Left ventricle myocardium inferior (tissue), 1 donor: ENCODE measurements around the gene MRFAP1L1. TPM values are rescaled to one million over a fixed set of nuclear protein-coding genes. Genes with fewer than 3 reads are reported as not detected.

Source experiments
- DNase-seq: peaks from one replicate; pipeline ENCODE4 v3.0.0-alpha.2; 2020
- H3K27ac ChIP-seq: fragments of 200-600 bp; replicated peaks from 2 replicates; pipeline ENCODE4 v1.8.0; 2021
- H3K27me3 ChIP-seq: fragments of 200-600 bp; 2 replicates; pipeline ENCODE4 v1.8.0; 2021; ENCODE audit warnings: low read depth
- H3K36me3 ChIP-seq: fragments of 200-600 bp; 2 replicates; pipeline ENCODE4 v1.8.0; 2021
- H3K4me1 ChIP-seq: fragments of 200-600 bp; 2 replicates; pipeline ENCODE4 v1.8.0; 2021
- H3K4me3 ChIP-seq: fragments of 200-600 bp; 2 replicates; pipeline ENCODE4 v1.8.0; 2021; ENCODE audit warnings: mild to moderate bottlenecking, moderate library complexity
- H3K9me3 ChIP-seq: fragments of 200-600 bp; replicated peaks from 2 replicates; pipeline ENCODE4 v1.8.0; 2021
- intact Hi-C: fragments of 100-400 bp; cut with micrococcal nuclease; formaldehyde crosslinking; loops from one replicate; pipeline ENCODE4 v1.11.0; 2022
- total RNA-seq: library from RNA; stranded (reverse); fragmentation: NEBNext Ultra II Directional; extraction: Animal tissue kit (Norgen Biotek cat#: 25700); gene quantifications from one replicate; pipeline ENCODE4 v1.2.1, GENCODE V29; 2021
- TF ChIP-seq, protein P1 (sequence below): fragments of 200-600 bp; IDR thresholded peaks from 2 replicates; pipeline ENCODE4 v1.8.0; 2021; ENCODE audit warnings: antibody characterized with exemption, mild to moderate bottlenecking, borderline replicate concordance
- donor health status: DM: no; HTN: yes; CAD: no; lungs with severe emphysema.

Gene MRFAP1L1
- total RNA-seq, 1 donor from 2014 or later = 41.5 TPM

DNA sequence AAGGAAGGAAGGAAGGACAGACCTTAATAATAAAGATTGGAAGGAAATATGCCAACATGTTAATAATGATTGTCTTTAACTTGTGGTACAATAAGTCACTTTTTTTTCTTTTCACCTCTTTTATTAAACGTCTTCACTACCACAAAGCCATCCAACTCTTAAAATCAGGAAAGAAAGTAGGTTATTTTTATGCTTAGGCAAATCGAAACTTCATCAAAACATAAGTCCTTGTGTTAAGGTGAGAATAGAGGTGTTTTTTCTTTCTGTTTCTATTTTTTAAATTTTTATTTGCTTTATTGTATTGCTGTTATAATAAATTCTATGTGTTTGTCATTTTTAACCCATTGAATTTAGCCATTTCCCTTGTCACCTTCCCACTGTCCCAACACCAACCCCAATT, 32.8 kb upstream of the MRFAP1L1 start:
- no peaks in the 10 kb centered on the region for H3K36me3 ChIP-seq
- H3K27me3 ChIP-seq = no peaks in the 10 kb centered on the region
- no peak for DNase-seq
- intact Hi-C loops = no loop called here
- peaks cover 13% of the 10 kb centered on the region for H3K4me1 ChIP-seq
- no peaks in the 10 kb centered on the region for H3K9me3 ChIP-seq
- no peak overlapping the region for H3K4me3 ChIP-seq
- TF ChIP-seq, protein P1, sequence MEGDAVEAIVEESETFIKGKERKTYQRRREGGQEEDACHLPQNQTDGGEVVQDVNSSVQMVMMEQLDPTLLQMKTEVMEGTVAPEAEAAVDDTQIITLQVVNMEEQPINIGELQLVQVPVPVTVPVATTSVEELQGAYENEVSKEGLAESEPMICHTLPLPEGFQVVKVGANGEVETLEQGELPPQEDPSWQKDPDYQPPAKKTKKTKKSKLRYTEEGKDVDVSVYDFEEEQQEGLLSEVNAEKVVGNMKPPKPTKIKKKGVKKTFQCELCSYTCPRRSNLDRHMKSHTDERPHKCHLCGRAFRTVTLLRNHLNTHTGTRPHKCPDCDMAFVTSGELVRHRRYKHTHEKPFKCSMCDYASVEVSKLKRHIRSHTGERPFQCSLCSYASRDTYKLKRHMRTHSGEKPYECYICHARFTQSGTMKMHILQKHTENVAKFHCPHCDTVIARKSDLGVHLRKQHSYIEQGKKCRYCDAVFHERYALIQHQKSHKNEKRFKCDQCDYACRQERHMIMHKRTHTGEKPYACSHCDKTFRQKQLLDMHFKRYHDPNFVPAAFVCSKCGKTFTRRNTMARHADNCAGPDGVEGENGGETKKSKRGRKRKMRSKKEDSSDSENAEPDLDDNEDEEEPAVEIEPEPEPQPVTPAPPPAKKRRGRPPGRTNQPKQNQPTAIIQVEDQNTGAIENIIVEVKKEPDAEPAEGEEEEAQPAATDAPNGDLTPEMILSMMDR = no peak
- H3K27ac ChIP-seq = no peak overlapping the region

DNA sequence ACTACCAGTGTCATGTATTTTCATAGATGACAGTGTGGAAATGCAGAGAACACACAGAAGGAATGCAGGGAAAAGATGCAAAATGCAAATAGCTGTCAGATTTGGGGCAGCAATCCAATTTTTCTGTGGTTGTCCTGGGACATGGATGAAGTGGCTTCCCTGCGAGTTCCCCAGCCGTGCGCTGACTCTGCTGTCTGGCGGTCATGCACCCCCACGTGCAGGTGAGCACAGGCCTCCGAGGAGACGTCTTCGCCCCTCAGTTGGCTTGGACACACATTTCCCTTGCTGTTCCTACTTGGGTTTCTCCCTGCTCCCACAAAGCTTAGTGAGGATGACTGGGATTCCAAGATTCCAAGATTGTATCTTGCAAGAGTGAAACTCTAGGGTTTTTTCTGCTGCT, 30.7 kb upstream of the MRFAP1L1 start:
- TF ChIP-seq, protein P1 = no peak
- no peaks in the 10 kb centered on the region for H3K36me3 ChIP-seq
- intact Hi-C loops = no loop called here

DNA sequence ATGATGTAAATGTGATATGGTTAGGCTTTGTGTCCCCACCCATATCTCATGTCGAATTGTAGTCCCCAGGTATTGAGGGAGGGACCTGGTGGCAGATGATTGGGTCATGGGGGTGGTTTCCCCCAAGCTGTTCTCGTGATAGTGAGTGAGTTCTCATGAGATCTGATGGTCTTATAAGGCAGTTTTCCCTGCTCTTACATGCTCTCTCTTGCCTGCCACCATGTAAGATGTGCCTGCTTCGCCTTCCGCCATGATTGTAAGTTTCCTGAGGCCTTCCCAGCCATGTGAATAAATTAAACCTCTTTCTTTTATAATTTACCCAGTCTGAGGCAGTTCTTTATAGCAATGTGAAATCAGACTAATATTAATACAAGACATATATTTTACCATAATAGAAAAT, 30.3 kb upstream of the MRFAP1L1 start:
- Histone ChIP-seq H3K36me3 (no peaks in the 10 kb centered on the region), H3K4me1 (no peaks in the 10 kb centered on the region), H3K9me3 (no peaks in the 10 kb centered on the region), H3K4me3 (no peak overlapping the region), H3K27me3 (no peaks in the 10 kb centered on the region), H3K27ac (no peak overlapping the region)
- no peak for DNase-seq
- intact Hi-C loops = no loop called here
- TF ChIP-seq, protein P1 = no peak

More for the DNA sequence above, 30.7 kb upstream of the MRFAP1L1 start:
- Histone ChIP-seq H3K27ac (no peak overlapping the region), H3K4me3 (no peak overlapping the region), H3K27me3 (no peaks in the 10 kb centered on the region), H3K9me3 (no peaks in the 10 kb centered on the region), H3K4me1 (no peaks in the 10 kb centered on the region)
- no peak for DNase-seq

DNA sequence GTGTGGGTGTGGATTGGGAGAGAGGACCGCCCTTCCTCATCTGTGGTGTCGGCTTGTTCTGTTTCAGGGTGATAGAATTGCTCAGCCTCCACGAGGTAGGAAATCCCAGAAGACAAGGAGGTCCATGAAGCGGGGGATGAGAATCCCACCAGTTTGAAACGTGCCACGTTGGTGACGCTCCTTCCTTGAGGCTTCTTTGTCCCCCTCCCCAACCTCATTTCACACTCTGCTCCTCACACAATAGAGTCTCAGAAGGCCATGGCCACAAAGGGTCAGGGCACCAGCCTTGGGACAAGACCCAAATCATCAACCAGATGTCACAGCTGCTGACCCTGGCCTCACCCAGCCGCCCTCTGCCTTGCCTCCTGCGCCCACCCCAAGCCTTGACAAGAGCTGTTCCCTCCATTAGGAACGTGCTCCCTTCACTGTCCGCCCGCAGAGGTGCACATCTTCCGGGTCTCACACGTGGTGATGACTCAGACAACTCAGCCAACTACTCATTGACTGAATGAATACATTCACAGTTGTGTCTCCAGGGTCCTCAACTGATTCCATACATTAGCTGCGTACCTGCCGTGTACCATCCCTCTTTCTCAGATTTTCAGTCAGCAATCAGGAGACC, 24.6 kb upstream of the MRFAP1L1 start:
- TF ChIP-seq, protein P1 = no peak
- no peak overlapping the region for H3K4me3 ChIP-seq
- no peaks in the 10 kb centered on the region for H3K27me3 ChIP-seq
- H3K27ac ChIP-seq = no peak overlapping the region
- no peak for DNase-seq
- no peaks in the 10 kb centered on the region for H3K9me3 ChIP-seq
- H3K4me1 ChIP-seq = peaks cover 10% of the 10 kb centered on the region
- intact Hi-C loops = no loop called here
- H3K36me3 ChIP-seq = no peaks in the 10 kb centered on the region

DNA sequence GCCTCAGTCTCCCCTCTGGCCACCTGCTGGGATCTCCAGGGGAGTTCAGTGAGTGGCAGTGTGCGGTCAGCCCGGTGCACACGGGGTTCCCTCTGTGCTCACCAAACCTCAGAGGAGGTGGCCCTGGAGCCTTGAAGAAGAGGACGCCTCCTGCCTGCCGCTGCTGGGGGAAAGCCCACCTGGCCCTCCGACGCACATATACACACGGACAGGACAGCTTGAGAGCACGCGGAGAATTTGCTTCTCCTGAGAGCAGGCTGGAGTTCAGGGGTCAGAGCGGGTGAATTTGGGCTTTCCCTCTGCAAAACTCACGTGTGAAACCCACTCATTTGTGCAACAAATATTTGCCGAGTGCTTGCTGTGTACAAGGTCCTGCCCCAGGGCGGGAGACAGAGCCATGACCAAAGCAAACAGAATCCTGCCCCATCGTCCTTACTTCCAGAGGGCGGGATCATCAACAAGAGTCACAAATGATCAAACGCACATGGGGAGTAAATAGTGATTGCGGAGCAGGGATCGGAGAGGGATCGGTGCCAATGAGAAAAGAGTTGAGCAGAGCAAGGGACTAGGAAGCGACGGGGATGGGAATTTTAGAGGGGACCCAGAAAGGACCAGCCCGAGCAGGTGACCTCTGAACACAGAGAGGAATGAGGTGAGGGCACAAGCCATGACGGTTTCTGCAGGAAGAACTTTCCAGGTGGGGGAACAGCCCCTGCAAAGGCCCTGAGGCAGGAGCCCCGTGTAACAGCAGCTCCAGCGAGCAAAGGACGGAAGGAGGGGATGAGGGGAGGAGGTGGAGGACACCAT, 23.9 kb upstream of the MRFAP1L1 start:
- Histone ChIP-seq H3K4me3 (no peak overlapping the region), H3K9me3 (no peaks in the 10 kb centered on the region), H3K27me3 (peaks cover 5% of the 10 kb centered on the region), H3K4me1 (peaks cover 10% of the 10 kb centered on the region), H3K27ac (peak overlapping the region; percentile 72), H3K36me3 (no peaks in the 10 kb centered on the region)
- intact Hi-C loops = no loop called here
- DNase-seq = no peak
- TF ChIP-seq, protein P1 = no peak
